IMR-90 (cell line): ENCODE results near the gene SNED1. TPM values are rescaled to one million over a fixed set of nuclear protein-coding genes. Genes with fewer than 3 reads are reported as not detected.

Experiments
- ATAC-seq: fragments of 200-7000 bp; cut with Tn5 transposase; 2 replicates; pipeline ENCODE4 v1.9.1; 2020; ENCODE audit warnings: low read depth, mild to moderate bottlenecking, moderate library complexity
- BruUV-seq: library from RNA; stranded (reverse); fragments of 400-500 nt; replicated peaks from 2 replicates; lab custom pipeline; 2021; lab: Mats Ljungman, UMichigan
- CTCF ChIA-PET: fragments of 300-600 bp; formaldehyde crosslinking; extraction: SDS; loops from one replicate; lab custom pipeline; 2021; ENCODE audit warnings: antibody characterized with exemption; lab: Yijun Ruan, JAX
- POLR2A ChIA-PET: fragments of 300-600 bp; sonication (Branson Sonifier 250); formaldehyde crosslinking; loops from one replicate; lab custom pipeline; 2022; ENCODE audit warnings: antibody characterized with exemption; ENCODE audit not compliant: unreplicated experiment; lab: Charles Lee
- DNase-seq: peaks from one replicate; pipeline ENCODE4 v3.0.0; 2013
- H2AFZ ChIP-seq: replicated peaks from 2 replicates; pipeline ENCODE3; 2013; ENCODE audit warnings: low read length, mild to moderate bottlenecking; ENCODE audit not compliant: poor library complexity
- H2AK5ac ChIP-seq: 2 replicates; pipeline ENCODE4 v1.6.1; 2013; ENCODE audit warnings: low read depth, low read length, inconsistent platforms
- H2AK9ac ChIP-seq: replicated peaks from 2 replicates; pipeline ENCODE3; 2013; ENCODE audit warnings: mild to moderate bottlenecking, low read depth, low read length, moderate library complexity; ENCODE audit not compliant: poor library complexity
- H2BK120ac ChIP-seq: 2 replicates; pipeline ENCODE4 v1.6.1; 2013; ENCODE audit warnings: low read depth, low read length, inconsistent platforms
- H2BK15ac ChIP-seq: 3 replicates; pipeline ENCODE4 v1.6.1; 2013; ENCODE audit warnings: low read depth, low read length, inconsistent platforms
- H2BK20ac ChIP-seq: 2 replicates; pipeline ENCODE4 v1.6.1; 2013; ENCODE audit warnings: low read depth, mild to moderate bottlenecking, inconsistent platforms, low read length, moderate library complexity
- H2BK5ac ChIP-seq: 2 replicates; pipeline ENCODE4 v1.6.1; 2013; ENCODE audit warnings: mild to moderate bottlenecking, low read depth, low read length, inconsistent platforms; ENCODE audit not compliant: poor library complexity, severe bottlenecking
- H3K14ac ChIP-seq: replicated peaks from 2 replicates; pipeline ENCODE4 v1.6.1; 2013; ENCODE audit warnings: low read depth, low read length, inconsistent platforms
- H3K18ac ChIP-seq: 2 replicates; pipeline ENCODE4 v1.6.1; 2013; ENCODE audit warnings: low read depth, low read length, control low read depth
- H3K23ac ChIP-seq: 2 replicates; pipeline ENCODE4 v1.6.1; 2013; ENCODE audit warnings: low read depth, low read length, inconsistent platforms
- H3K27ac ChIP-seq: 2 replicates; pipeline ENCODE4 v1.5.1; 2013; ENCODE audit warnings: mild to moderate bottlenecking, control low read depth, low read length; ENCODE audit not compliant: insufficient read depth
- H3K27me3 ChIP-seq: 2 replicates; pipeline ENCODE4 v1.6.1; 2013; ENCODE audit warnings: low read length; ENCODE audit not compliant: control insufficient read depth, insufficient read depth
- H3K36me3 ChIP-seq: 2 replicates; pipeline ENCODE4 v1.6.1; 2013; ENCODE audit warnings: low read length, mixed read lengths; ENCODE audit not compliant: control insufficient read depth, insufficient read depth
- H3K4ac ChIP-seq: 2 replicates; pipeline ENCODE4 v1.6.1; 2013; ENCODE audit warnings: low read depth, low read length, inconsistent platforms
- H3K4me1 ChIP-seq: 2 replicates; pipeline ENCODE4 v1.6.1; 2013; ENCODE audit warnings: low read length, mixed read lengths; ENCODE audit not compliant: control insufficient read depth, insufficient read depth
- H3K4me2 ChIP-seq: 2 replicates; pipeline ENCODE4 v1.6.1; 2013; ENCODE audit warnings: low read depth, mild to moderate bottlenecking, control low read depth, low read length, moderate library complexity
- H3K4me3 ChIP-seq: 2 replicates; pipeline ENCODE4 v1.5.1; 2013; ENCODE audit warnings: low read depth, mild to moderate bottlenecking, control low read depth, low read length, moderate library complexity; ENCODE audit not compliant: insufficient read depth
- H3K56ac ChIP-seq: 2 replicates; pipeline ENCODE4 v1.6.1; 2013; ENCODE audit warnings: low read length, inconsistent platforms; ENCODE audit not compliant: insufficient read depth; ENCODE audit errors: extremely low read depth
- H3K79me1 ChIP-seq, 2 experiments: 2 replicates each; pipeline ENCODE4 v1.6.1; 2013; ENCODE audit warnings: low read length in 2 of 2, inconsistent platforms in 1 of 2, low read depth in 1 of 2
- H3K9ac ChIP-seq: 2 replicates; pipeline ENCODE4 v1.6.1; 2013; ENCODE audit warnings: low read depth, low read length, control low read depth
- H3K9me1 ChIP-seq: 2 replicates; pipeline ENCODE4 v1.6.1; 2013; ENCODE audit warnings: low read length, inconsistent platforms; ENCODE audit not compliant: insufficient read depth
- H3K9me3 ChIP-seq: 2 replicates; pipeline ENCODE4 v1.6.1; 2013; ENCODE audit warnings: low read length; ENCODE audit not compliant: control insufficient read depth, insufficient read depth
- H4K20me1 ChIP-seq: 2 replicates; pipeline ENCODE4 v1.6.1; 2013; ENCODE audit warnings: low read length, inconsistent platforms; ENCODE audit not compliant: insufficient read depth
- H4K5ac ChIP-seq: 2 replicates; pipeline ENCODE4 v1.6.1; 2013; ENCODE audit warnings: mild to moderate bottlenecking, low read depth, low read length, control low read depth
- H4K8ac ChIP-seq, 2 experiments: 2 replicates each; pipeline ENCODE4 v1.6.1; 2013; ENCODE audit warnings: low read depth in 2 of 2, low read length in 2 of 2, control low read depth in 1 of 2, inconsistent platforms in 1 of 2
- H4K91ac ChIP-seq: 2 replicates; pipeline ENCODE4 v1.6.1; 2013; ENCODE audit warnings: low read depth, low read length, inconsistent platforms; ENCODE audit not compliant: insufficient read depth
- FOS ChIP-seq: fragments of 150-350 bp; IDR thresholded peaks from 2 replicates; pipeline ENCODE4 v1.6.1; 2016; ENCODE audit warnings: low read depth, low read length
- MAFK ChIP-seq: IDR thresholded peaks from 2 replicates; pipeline ENCODE4 v1.6.1; 2012; ENCODE audit warnings: low read depth, low read length, improper control_type of control experiment
- WGBS, 2 experiments: methylation state at CpG; one replicate each; pipeline versions ENCODE4 v1.1.5 to v1.1.7; 2013; ENCODE audit warnings: missing lambda C conversion rate in 2 of 2; ENCODE audit not compliant: insufficient read length in 1 of 2; ENCODE audit errors: extremely low coverage in 2 of 2; 5-methylcytosine and 5-hydroxymethylcytosine counted together
- dilution Hi-C: fragments of 300-500 bp; cut with HindIII; formaldehyde crosslinking; loops from one replicate; pipeline ENCODE4 v1.14.3; 2018; ENCODE audit warnings: low sequenced_read_pairs; ENCODE audit not compliant: unreplicated experiment
- in situ Hi-C: fragments of 300-500 bp; cut with MboI; formaldehyde crosslinking; loops from 3 replicates; pipeline ENCODE4 v1.14.3; 2019; ENCODE audit warnings: low sequenced_read_pairs, inconsistent platforms, mixed read lengths
- intact Hi-C: fragments of 100-400 bp; cut with micrococcal nuclease; formaldehyde crosslinking; loops from 2 replicates; pipeline ENCODE4 v1.10.0; 2022
- polyA plus RNA-seq, 3 experiments: library from polyadenylated mRNA; depleted of rRNA; stranded (reverse); fragments of >200 nt; gene quantifications; 2 replicates each; pipeline ENCODE4 v1.2.3, GENCODE V29; 2012; ENCODE audit warnings: low replicate concordance in 1 of 3
- total RNA-seq: library from RNA; depleted of rRNA; stranded (reverse); fragments of >200 nt; gene quantifications from 2 replicates; pipeline ENCODE4 v1.2.3, GENCODE V29; 2012

Gene SNED1
- total and polyA plus RNA-seq, 2 of the 4 experiments (the other 2 are of a cell fraction): 1.1 to 3.4 TPM

- no peak for TF ChIP-seq FOS
Observed at GRCh38 chr2:241038374-241039180, 40.2 kb downstream of the SNED1 start (continued).

DNA sequence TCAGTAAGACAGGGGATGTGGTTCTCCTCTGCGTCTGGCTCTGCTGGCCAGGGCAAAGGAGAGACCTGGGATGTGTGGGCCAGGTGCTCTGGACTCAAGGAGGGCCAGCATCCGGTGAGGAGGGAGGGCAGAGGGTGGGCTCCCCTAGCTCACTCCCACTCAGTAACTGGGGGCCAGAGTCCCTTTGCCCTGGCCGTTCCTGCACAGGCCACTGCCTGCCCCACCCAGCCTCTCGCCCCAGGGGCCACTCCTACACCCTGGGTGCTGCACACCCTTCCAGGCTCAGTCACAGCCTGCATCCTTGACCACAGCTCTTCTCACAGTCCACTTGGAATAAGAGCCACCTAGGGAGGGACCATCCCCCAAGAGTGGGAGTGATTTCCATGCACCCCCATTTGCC is 41.0 kb downstream of the SNED1 start:
- Histone ChIP-seq H4K91ac (no peak overlapping the region), H2AFZ (no peak overlapping the region), H4K5ac (no peak overlapping the region), H3K79me1 (no peaks in the 10 kb centered on the region), H2BK5ac (no peak overlapping the region), H3K9ac (no peak overlapping the region), H2BK20ac (no peak overlapping the region), H3K18ac (no peak overlapping the region), H3K4ac (no peak overlapping the region), H2AK5ac (no peak overlapping the region), H3K4me3 (no peak overlapping the region), H3K9me3 (peaks cover under 1% of the 10 kb centered on the region), H3K27me3 (no peaks in the 10 kb centered on the region), H3K36me3 (peaks cover 14% of the 10 kb centered on the region), H2BK15ac (no peak overlapping the region), H3K4me1 (no peaks in the 10 kb centered on the region; the same call in 1 of the 2 replicates), H3K9me1 (no peaks in the 10 kb centered on the region), H4K8ac (no peak overlapping the region), H4K20me1 (no peaks in the 10 kb centered on the region), H3K27ac (no peak overlapping the region), H3K4me2 (no peak overlapping the region), H3K56ac (no peak overlapping the region), H2BK120ac (no peak overlapping the region), H3K14ac (no peak overlapping the region), H2AK9ac (no peak overlapping the region), H3K23ac (no peak overlapping the region)
- DNase-seq (no peak), ATAC-seq (no peak)
- in situ Hi-C loops: no loop called here
- no TSS peak for BruUV-seq
- intact Hi-C loops: no loop called here
- POLR2A ChIA-PET: no interaction called here
- dilution Hi-C loops: no loop called here
- no CpG with 5 or more reads among the region's 4 CpGs for WGBS, 2 experiments
- TF ChIP-seq MAFK: no peak
- CTCF ChIA-PET: no interaction called here
